Fibroblast of skin of right quadriceps (primary cell): ENCODE data around the gene ADGRG3.

Source experiments
- DNase-seq: peaks from one replicate; pipeline ENCODE4 v3.0.0-alpha.2; 2013

ADGRG3 gene

GRCh38 chr16:57646388-57647039, 21.6 kb upstream of the ADGRG3 start:
- no peak for DNase-seq

DNA sequence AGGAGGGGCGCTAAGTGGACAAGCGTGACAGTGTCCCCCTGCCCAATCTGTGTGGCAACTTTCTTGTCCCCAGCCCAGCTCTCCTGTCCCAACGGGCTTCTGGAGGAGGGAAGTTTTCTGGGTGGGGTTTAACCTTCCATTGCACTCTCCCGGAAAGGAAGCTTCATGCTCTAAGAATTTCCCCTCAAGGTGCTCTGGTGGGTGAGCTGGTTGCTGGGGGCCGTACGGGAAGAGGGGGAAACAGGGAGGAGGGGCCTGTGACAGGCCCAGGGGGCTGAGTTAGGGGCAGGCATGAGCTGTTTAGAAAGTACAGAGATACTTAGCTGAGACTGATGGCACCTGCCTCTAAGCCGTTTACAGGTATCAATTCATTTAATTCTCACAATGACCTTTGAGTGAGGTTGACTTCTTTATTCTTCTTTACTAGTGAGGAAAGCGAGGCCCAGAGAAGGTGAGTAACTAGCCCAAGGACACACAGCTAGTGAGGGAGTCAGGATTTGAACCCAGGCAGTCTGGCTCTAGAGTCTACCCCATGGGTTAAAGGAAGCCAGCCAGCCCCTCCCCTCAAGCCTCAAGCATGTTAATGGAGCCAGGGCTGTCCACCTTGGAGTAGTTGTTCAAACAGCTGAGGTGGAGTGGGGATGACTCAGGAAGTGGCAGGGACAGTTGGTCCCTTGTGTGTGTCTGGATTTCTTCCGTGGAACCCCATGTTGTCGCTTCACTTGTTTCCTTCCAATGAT, 20.8 kb upstream of the ADGRG3 start:
- DNase-seq, result no peak

- no peak for DNase-seq
Measured at GRCh38 chr16:57648125-57648524, 20.0 kb upstream of the ADGRG3 start.

- peak; percentile 69 for DNase-seq
Measured at GRCh38 chr16:57648581-57649442, 19.3 kb upstream of the ADGRG3 start.

DNA sequence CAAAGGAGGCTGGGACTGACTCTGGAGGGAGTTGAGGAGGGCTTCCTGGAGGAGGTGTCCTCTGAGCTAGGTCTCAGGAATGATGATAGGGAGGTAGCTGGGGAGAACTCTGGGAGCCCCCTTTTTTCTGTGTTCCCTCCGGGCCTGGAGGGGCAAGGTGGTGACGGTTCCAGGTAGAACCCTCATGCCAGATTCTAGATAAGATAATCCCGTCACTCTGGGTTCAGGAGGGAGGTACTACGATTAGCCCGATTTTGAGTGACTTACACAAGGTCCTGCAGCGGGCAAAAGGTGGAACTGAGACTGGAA, 18.7 kb upstream of the ADGRG3 start:
- DNase-seq, result no peak

DNA sequence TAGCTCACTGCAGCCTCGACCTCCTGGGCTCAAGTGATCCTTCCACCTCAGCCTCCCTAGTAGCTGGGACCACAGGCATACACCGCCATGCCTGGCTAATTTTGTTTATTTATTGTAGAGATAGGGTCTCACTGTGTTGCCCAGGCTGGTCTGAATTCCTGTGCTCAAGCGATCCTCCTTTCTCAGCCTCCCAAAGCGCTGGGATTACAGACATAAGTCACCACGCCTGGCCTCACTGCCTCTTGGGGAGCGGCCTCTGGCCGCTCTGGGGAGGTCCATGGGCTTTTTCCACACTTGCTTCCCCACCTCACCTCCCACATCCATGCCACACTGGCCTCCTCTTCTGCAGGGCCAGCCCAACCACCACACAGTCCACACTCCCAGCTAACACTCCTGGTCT, 18.3 kb upstream of the ADGRG3 start:
- no peak for DNase-seq

GRCh38 chr16:57651344-57652333, 16.5 kb upstream of the ADGRG3 start:
- DNase-seq, result no peak

- DNase-seq, result no peak
Measured at GRCh38 chr16:57652695-57653471, 15.2 kb upstream of the ADGRG3 start.

GRCh38 chr16:57653936-57654335, 14.2 kb upstream of the ADGRG3 start:
- no peak for DNase-seq

DNA sequence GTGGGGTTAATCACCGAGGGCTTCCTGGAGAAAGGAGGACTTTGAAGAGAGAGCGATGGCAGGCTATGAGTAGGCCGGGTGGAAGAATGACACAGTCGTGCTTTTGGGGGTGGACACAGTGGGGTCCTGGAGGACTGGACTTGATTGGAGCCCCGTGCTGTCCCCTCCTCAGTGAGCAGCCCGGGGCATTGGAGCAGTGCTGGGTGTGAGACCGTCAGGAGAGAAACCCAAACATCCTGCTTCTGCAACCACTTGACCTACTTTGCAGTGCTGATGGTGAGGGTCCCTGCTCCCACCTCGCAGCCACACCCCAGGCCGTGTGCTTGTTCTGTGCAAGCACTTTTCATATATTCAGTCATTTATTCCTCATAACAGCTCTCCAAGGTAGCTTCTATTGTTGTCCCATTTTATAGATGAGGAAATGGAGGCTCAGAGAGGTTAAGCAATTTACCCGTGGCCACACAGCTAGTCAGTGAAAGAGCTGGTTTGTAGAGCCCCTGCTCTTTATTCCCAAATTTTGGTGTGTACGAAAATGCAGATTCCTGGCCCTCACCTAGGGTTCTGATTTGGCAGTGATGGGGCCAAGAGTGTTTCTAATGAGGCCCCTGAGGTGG, 11.7 kb upstream of the ADGRG3 start:
- no peak for DNase-seq

- no peak for DNase-seq
Measured at GRCh38 chr16:57657228-57657627, 10.9 kb upstream of the ADGRG3 start.

GRCh38 chr16:57658130-57658877, 9.8 kb upstream of the ADGRG3 start:
- no peak for DNase-seq

- no peak for DNase-seq
Measured at GRCh38 chr16:57658878-57659674, 9.0 kb upstream of the ADGRG3 start.

DNA sequence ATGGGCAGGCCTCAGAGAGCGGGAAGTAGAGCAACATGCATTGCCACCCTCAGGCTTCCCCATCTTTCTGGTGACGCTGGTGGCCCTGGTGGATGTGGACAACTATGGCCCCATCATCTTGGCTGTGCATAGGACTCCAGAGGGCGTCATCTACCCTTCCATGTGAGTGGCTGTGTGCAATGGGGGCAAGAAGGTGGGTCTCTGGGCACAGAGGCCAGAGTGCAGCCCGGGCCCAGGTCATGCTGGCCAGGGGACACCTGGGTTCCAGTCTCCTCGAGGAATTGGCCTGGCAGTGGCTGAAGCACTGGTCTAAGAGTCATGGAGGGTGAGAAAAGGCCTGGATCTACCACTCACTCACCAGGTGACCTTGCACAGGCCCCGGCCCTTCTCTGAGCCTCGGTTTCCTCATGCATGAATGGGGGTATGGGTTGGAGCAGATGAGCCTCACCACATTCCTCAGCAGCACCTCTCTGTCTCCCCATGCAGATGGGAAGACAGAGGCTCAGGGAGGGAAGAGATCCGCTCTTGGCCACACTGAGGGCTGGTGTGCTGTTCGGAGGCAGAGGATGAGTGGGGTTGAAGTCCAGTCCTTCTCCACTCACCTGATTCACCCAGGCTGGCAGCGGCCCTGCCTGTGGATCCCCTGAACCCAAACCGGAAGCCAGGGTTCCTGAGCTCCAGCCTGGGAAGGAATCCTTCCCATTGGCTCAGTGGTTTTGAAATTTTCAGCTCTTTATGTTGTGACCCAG, 7.2 kb upstream of the ADGRG3 start:
- no peak for DNase-seq

- no peak for DNase-seq
Measured at GRCh38 chr16:57661510-57661909, 6.6 kb upstream of the ADGRG3 start.

- no peak for DNase-seq
Measured at GRCh38 chr16:57661936-57662906, 5.9 kb upstream of the ADGRG3 start.

- DNase-seq, result no peak
Measured at GRCh38 chr16:57663436-57663835, 4.7 kb upstream of the ADGRG3 start.
